Keratinocyte (primary cell): ENCODE data around the gene TUSC2.

Source experiments
- EZH2 ChIP-seq: IDR thresholded peaks from one replicate; pipeline ENCODE4 v1.6.1; 2012; ENCODE audit warnings: inconsistent platforms, mild to moderate bottlenecking, low read length, moderate library complexity
- TF ChIP-seq, protein P1 (sequence below), 3 experiments: IDR thresholded peaks in 1 of 3; conservative IDR thresholded peaks in 1 of 3; optimal IDR thresholded peaks in 1 of 3; 2 replicates in 2 of 3; 3 replicates in 1 of 3; pipeline versions ENCODE3 to v1.5.1; 2011; ENCODE audit warnings: low read length in 3 of 3, mild to moderate bottlenecking in 3 of 3, moderate library complexity in 2 of 3, control low read depth in 1 of 3, inconsistent platforms in 1 of 3; ENCODE audit not compliant: insufficient read depth in 2 of 3; ENCODE audit errors: extremely low read depth in 1 of 3

DNA sequence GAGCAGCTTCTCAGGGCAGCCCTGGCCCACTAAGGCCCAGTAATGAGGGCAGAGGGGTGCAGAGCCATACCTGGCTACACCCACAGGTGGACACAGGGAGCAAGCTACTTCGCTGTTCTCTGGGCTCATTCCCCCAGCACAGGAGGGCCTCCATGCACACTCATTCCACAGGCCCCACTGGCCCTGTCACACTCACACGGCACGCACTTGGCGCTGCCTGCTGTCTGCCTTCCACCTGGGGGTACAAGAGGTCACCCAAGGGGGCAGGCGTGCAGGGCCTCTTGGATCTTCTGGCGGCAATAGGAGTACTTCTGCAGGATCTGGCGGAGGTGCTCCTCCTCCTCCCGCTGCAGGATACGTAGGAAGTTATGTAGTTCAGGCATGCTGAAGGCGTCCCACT is 2.3 kb upstream of the TUSC2 start:
- TF ChIP-seq, protein P1, sequence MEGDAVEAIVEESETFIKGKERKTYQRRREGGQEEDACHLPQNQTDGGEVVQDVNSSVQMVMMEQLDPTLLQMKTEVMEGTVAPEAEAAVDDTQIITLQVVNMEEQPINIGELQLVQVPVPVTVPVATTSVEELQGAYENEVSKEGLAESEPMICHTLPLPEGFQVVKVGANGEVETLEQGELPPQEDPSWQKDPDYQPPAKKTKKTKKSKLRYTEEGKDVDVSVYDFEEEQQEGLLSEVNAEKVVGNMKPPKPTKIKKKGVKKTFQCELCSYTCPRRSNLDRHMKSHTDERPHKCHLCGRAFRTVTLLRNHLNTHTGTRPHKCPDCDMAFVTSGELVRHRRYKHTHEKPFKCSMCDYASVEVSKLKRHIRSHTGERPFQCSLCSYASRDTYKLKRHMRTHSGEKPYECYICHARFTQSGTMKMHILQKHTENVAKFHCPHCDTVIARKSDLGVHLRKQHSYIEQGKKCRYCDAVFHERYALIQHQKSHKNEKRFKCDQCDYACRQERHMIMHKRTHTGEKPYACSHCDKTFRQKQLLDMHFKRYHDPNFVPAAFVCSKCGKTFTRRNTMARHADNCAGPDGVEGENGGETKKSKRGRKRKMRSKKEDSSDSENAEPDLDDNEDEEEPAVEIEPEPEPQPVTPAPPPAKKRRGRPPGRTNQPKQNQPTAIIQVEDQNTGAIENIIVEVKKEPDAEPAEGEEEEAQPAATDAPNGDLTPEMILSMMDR (optimal IDR thresholded peaks at IDR 0.05 in 1 of 3, IDR thresholded peaks at IDR 0.05 in 1 of 3, conservative IDR thresholded peaks at IDR 0.05 in 1 of 3; ENCODE audit: extremely low read depth in 1 of 3, insufficient read depth in 2 of 3, low read length in 3 of 3): no peak
- no peak for TF ChIP-seq EZH2
